Measurements from ENCODE around the gene MARCHF3. TPM values are rescaled to one million over a fixed set of nuclear protein-coding genes. Genes with fewer than 3 reads are reported as not detected.

The MARCHF3 gene
- total and polyA plus RNA-seq, 10 of the 15 experiments (the other 5 are each of a cell fraction or from before 2014, with no cell fraction given): 3.6 to 24.1 (median 11.3) TPM

GRCh38 chr5:127011961-127012644, 18.3 kb downstream of the MARCHF3 start (continued):
- TF ChIP-seq PBX3 (IDR thresholded peaks at IDR 0.05; ENCODE audit: insufficient replicate concordance, low read depth, low read length): no peak
- no peak; a peak in 1 of 4 replicates for TF ChIP-seq ETV6 (conservative IDR thresholded peaks at IDR 0.05 in 1 of 2, IDR thresholded peaks at IDR 0.05 in 1 of 2; ENCODE audit: borderline replicate concordance in 1 of 2, low read depth in 1 of 2)
- peak; percentile 80 for TF ChIP-seq NR2F1 (conservative IDR thresholded peaks at IDR 0.05)
- peak; percentile 21; the same call in 1 of the 2 replicates for TF ChIP-seq ZBTB40 (IDR thresholded peaks at IDR 0.05; ENCODE audit: borderline replicate concordance)
- peak; percentile 73 to 87; a peak in 2 of 4 replicates for TF ChIP-seq EP300 (IDR thresholded peaks at IDR 0.05; ENCODE audit: borderline replicate concordance in 1 of 2, control insufficient read depth in 1 of 2, low read depth in 2 of 2, low read length in 2 of 2)

Measured in GM12878 (cell line).